Activated CD4-positive, alpha-beta T cell treated with anti-CD3 and anti-CD28 coated beads, Interleukin-2, amount 10 ng/mL, durations not matched to agents 7 days and 5 days (primary cell): ENCODE measurements around the gene IFNL1. TPM values are rescaled to one million over a fixed set of nuclear protein-coding genes. Genes with fewer than 3 reads are reported as not detected.

Source experiments
- CTCF ChIA-PET: fragments of 350-600 bp; sonication (Branson Sonifier 250); formaldehyde crosslinking; loops from one replicate; lab custom pipeline; 2021; ENCODE audit warnings: antibody characterized with exemption; lab: Charles Lee
- POLR2A ChIA-PET: fragments of 350-600 bp; sonication (Branson Sonifier 250); formaldehyde crosslinking; loops from one replicate; lab custom pipeline; 2021; ENCODE audit warnings: antibody characterized with exemption; lab: Charles Lee
- DNase-seq: peaks from one replicate; pipeline ENCODE4 v3.0.0-alpha.2; 2020
- H3K27ac Mint-ChIP-seq: one replicate; pipeline ENCODE4 v1.8.0; 2021; ENCODE audit warnings: mild to moderate bottlenecking, moderate library complexity, mixed read lengths
- H3K27me3 Mint-ChIP-seq: one replicate; pipeline ENCODE4 v1.8.0; 2021; ENCODE audit warnings: mixed read lengths
- H3K36me3 Mint-ChIP-seq: one replicate; pipeline ENCODE4 v1.8.0; 2021; ENCODE audit warnings: low read depth, mixed read lengths
- H3K4me1 Mint-ChIP-seq: one replicate; pipeline ENCODE4 v1.8.0; 2021; ENCODE audit warnings: mixed read lengths
- H3K4me3 Mint-ChIP-seq: one replicate; pipeline ENCODE4 v1.8.0; 2021; ENCODE audit warnings: mild to moderate bottlenecking, moderate library complexity, mixed read lengths
- H3K9me3 Mint-ChIP-seq: one replicate; pipeline ENCODE4 v1.8.0; 2021; ENCODE audit warnings: mixed read lengths
- total RNA-seq, 2 experiments: library from RNA; stranded (reverse); gene quantifications; one replicate each; pipeline ENCODE4 v1.2.3, GENCODE V29; 2021

The IFNL1 gene
- total RNA-seq: not detected

DNA sequence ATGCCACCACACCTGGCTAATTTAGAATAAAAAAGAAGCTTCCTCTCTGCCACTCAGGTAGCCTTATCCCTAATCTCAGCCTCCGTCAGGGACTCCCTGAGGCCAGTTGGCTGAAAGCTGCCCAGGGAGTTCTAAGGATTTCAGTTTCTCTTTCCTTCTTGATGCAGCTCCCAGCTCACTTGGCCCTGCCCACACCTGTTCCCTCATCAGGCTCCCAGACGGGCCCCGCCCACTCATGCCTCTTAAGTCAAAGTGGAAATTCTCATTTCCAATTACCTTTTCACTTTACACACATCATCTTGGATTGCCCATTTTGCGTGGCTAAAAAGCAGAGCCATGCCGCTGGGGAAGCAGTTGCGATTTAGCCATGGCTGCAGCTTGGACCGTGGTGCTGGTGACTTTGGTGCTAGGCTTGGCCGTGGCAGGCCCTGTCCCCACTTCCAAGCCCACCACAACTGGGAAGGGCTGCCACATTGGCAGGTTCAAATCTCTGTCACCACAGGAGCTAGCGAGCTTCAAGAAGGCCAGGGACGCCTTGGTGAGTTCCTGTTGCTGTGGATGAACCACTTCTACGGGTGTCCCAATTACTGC is at the start of gene IFNL1:
TSS of gene IFNL1 (plus strand) at position 353 of the 591 bp plus-strand sequence. CDS start at position 368, 15 bp downstream.
- H3K9me3 Mint-ChIP-seq: no peaks in the 10 kb centered on the region
- ChIA-PET CTCF (interaction anchor here (0.7 to 1.8 kb wide), 5 partner anchors 14 to 223 kb away, joined by 3 to 5 read pairs (median 3); partner anchors contain the start of gene GMFG), POLR2A (interaction anchor here (0.6 kb wide), 1 partner anchor 38 kb away, joined by 3 read pairs; no protein-coding TSS in a partner anchor)
- H3K36me3 Mint-ChIP-seq: no peaks in the 10 kb centered on the region
- peaks cover 11% of the 10 kb centered on the region for H3K27me3 Mint-ChIP-seq
- peak within 1 kb of the TSS; percentile 15 for H3K27ac Mint-ChIP-seq
- DNase-seq: no peak
- H3K4me3 Mint-ChIP-seq: no peak within 1 kb of the TSS
- peaks cover 42% of the 10 kb centered on the region for H3K4me1 Mint-ChIP-seq

DNA sequence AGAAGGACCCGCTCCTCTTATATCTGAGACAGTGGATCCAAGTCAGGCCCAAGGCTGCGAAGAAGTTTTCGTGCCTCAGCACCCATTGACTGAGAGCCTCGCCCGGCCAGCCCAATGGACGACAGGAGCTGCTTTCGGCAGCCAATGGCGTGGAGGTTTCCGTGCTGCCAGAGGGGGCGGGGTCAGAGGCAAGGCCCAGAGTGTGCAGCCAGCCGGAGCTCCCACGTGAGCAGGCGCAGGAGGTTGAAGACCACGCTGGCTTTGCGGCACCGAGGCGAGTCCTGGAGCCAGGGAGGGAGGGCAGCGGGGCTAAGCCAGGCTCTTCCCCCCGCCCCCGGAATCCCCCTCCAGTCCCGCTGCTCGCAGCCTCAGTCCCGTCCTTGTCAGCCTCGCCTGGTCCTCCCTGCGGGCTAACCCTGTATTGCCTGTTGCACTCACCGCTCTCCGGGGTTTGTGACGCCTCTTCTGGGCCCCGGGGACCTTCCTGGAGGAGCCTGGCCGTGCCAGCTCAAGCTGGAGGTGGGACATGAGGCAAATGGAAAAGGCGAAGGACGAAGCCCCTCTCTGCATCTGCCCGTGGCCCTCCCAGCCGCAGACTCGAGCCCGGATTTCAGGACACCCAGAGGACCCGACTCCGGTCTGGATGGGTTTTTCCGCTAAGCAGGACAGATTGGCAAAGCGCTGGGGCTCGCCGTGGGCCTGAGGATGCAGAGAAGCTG is 49.1 kb upstream of the IFNL1 start:
- Mint-ChIP-seq H3K27ac (no peak overlapping the region), H3K4me3 (no peak overlapping the region), H3K36me3 (no peaks in the 10 kb centered on the region), H3K4me1 (peaks cover 4% of the 10 kb centered on the region), H3K9me3 (no peaks in the 10 kb centered on the region), H3K27me3 (peaks cover 11% of the 10 kb centered on the region)
- no peak for DNase-seq
- POLR2A ChIA-PET: no interaction called here
- CTCF ChIA-PET: interaction anchor here (1.0 kb wide), 1 partner anchor 48 kb away, joined by 3 read pairs; no protein-coding TSS in a partner anchor

DNA sequence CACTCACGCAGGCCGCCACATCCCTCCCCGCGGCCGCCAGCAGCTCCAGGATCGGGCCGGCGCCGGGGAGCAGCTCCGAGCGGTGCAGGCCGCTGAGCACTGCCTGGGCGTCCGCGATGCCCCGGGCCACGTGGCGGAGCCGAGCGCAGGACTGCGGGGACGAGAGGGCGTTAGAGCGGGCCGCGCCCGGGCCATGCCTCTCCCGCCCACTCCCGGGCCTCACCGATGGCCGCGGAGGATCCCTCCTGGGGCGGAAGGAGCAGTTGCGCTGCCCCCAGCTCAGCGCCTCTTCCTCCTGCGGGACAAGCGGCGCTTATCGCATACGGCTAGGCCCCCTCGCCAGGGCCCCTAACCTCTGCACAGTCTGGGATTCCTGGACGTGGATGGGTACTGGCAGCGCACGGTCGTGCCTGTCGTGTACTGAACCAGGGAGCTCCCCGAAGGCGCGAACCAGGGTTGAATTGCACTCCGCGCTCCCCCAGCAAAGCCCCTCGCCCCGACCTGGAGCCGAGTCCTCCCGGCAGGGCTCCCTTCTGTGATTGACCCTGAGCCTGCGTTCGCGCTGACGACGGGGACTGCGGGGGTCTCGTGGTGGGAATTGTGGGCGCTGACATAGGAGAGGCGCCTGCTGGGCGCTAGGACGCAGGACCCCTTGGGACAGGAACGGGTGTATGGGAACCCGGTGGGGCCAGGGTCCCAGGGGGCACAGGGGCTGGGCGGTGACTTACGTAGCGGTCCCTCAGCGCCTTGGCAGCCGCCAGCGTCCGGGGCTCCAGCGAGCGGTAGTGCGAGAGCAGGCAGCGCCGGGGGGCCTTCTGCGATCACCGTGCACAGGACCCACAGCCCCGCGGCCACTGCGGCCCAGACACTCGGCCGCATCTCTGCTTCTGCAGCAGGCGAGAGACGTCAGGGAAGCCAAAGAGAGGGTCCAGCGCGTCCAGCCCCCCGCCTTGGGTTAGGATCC is 48.2 kb upstream of the IFNL1 start:
- no peak for DNase-seq
- ChIA-PET POLR2A (no interaction called here), CTCF (interaction anchor here (1.0 kb wide), 1 partner anchor 49 kb away, joined by 3 read pairs; no protein-coding TSS in a partner anchor)
- Mint-ChIP-seq H3K4me1 (peaks cover 12% of the 10 kb centered on the region), H3K4me3 (no peak overlapping the region), H3K27ac (no peak overlapping the region), H3K9me3 (no peaks in the 10 kb centered on the region), H3K36me3 (no peaks in the 10 kb centered on the region), H3K27me3 (peaks cover 11% of the 10 kb centered on the region)

DNA sequence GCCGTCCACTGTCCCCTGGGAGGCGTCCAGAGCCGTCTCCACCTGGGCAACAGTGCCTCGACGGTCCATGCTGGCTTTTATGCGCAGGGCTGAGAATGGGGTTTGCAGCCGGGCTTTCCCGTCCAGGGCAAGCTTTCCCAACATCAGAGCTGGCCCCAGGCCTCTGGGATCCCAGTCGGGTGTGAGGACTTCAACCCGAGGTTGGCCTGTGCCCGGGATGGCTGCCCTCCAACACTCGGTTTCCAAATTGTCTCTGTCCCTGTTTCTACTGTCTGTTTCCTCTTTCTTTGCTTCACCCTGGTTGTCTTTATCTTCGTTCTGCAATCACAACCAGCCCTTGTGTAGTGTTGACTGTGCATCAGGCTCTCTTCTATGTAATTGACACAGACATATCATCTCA is 47.4 kb upstream of the IFNL1 start, which contains the start of gene IFNL4:
TSS of gene IFNL4 (minus strand) at position 51 of the 400 bp plus-strand sequence.
- Mint-ChIP-seq H3K4me3 (no peak within 1 kb of the TSS), H3K9me3 (no peaks in the 10 kb centered on the region), H3K27ac (no peak within 1 kb of the TSS), H3K27me3 (peaks cover 11% of the 10 kb centered on the region), H3K4me1 (peaks cover 12% of the 10 kb centered on the region), H3K36me3 (no peaks in the 10 kb centered on the region)
- no peak for DNase-seq
- POLR2A ChIA-PET: no interaction called here
- CTCF ChIA-PET: interaction anchor here (0.7 kb wide), 1 partner anchor 97 kb away, joined by 3 read pairs; no protein-coding TSS in a partner anchor

DNA sequence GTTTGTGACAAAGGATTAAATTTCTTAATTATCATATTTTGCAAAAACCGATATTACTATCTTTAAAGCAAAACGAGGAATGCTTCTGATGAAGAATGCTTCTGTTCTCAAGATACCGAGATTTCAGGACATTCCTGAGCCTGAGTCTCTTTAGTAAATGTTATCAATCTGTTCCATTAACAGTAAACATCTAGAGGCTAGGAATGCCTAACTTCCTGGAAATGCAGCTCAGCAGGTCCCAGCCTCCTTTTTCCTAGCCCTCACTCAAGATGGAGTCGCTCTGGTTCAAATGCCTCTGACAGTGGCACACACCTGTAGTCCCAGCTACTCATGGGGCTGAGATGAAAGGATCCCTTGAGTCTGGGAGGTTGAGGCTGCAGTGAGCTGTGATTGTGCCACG is 45.1 kb upstream of the IFNL1 start:
- H3K36me3 Mint-ChIP-seq: no peaks in the 10 kb centered on the region
- ChIA-PET POLR2A (no interaction called here), CTCF (interaction anchor here (0.6 kb wide), 1 partner anchor 125 kb away, joined by 3 read pairs; no protein-coding TSS in a partner anchor)
- H3K27me3 Mint-ChIP-seq: peaks cover 11% of the 10 kb centered on the region
- DNase-seq: no peak
- H3K4me1 Mint-ChIP-seq: peaks cover 12% of the 10 kb centered on the region
- H3K27ac Mint-ChIP-seq: no peak overlapping the region
- no peak overlapping the region for H3K4me3 Mint-ChIP-seq
- no peaks in the 10 kb centered on the region for H3K9me3 Mint-ChIP-seq

DNA sequence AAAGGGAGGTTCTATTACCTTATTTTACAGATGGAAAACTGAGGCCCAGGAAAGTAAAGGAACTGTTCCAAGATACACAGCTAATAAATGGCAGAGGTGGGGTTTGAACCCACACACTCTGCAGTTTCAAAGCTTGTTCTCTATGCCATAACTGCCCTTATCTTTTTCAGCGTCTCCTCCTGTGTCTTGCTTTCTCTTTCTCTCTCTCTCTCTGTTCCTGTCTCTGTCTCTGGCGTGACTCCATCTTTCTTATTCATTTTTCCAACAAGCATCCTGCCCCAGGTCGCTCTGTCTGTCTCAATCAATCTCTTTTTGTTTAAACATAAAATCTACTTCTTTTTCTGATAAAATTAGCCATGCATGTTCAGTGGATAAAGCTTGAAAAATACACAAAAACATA is 44.4 kb upstream of the IFNL1 start:
- no peaks in the 10 kb centered on the region for H3K36me3 Mint-ChIP-seq
- POLR2A ChIA-PET: no interaction called here
- H3K27ac Mint-ChIP-seq: no peak overlapping the region
- CTCF ChIA-PET: no interaction called here
- H3K4me3 Mint-ChIP-seq: no peak overlapping the region
- peaks cover 12% of the 10 kb centered on the region for H3K4me1 Mint-ChIP-seq
- peaks cover 10% of the 10 kb centered on the region for H3K27me3 Mint-ChIP-seq
- DNase-seq: no peak
- H3K9me3 Mint-ChIP-seq: no peaks in the 10 kb centered on the region

DNA sequence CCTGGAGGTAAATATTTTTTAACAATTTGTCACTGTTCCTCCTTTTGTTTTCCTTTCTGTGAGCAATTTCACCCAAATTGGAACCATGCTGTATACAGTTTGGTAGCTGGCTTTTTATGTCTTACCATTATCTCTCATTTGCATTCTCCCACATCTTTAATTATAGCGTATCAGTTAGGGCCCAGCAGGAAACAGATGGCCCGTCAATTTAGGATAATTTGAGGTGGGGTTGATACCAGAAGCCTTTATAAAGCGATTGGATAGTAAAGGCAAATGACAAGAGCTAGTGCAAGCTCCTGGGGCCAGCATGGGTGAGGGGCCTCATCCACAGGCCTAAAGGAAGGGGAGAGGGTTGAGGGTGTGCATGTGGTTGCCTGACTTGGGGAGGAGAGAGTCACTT is 43.7 kb upstream of the IFNL1 start:
- Mint-ChIP-seq H3K27me3 (peaks cover 6% of the 10 kb centered on the region), H3K27ac (no peak overlapping the region), H3K4me3 (no peak overlapping the region), H3K9me3 (no peaks in the 10 kb centered on the region), H3K36me3 (no peaks in the 10 kb centered on the region), H3K4me1 (peaks cover 12% of the 10 kb centered on the region)
- DNase-seq: no peak
- ChIA-PET POLR2A (no interaction called here), CTCF (no interaction called here)

DNA sequence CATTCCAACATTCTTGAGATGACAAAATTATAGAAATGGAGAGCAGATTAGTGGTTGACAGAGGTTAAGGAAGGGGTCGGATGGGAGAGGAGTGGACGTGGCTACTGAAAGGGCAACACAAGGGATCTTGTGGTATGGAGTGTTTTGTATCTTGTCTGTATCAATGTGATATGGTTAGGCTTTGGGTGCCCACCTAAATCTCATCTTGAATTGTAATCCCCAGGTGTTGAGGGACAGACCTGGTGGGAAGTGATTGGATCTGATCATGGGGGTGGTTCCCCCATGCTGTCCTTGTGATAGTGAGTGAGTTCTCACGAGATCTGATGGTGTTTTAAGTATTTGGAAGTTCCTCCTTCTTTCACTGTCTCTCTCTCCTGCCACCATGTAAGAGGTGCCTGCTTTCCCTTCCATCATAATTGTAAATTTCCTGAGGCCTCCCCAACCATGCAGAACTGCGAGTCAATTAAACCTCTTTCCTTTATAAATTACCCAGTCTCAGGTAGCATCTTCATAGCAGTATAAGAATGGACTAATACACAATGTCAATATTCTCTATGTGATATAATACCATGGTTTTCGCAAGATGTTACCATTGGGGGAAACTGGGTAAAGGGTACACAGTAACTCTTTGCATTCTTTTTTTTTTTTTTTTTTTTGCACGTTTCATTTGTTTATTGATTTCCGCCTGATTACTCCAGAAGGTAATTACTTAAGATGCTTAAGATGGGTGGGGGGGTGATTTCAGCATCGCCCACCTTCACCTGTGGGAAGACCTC is 42.6 kb upstream of the IFNL1 start:
- CTCF ChIA-PET: no interaction called here
- Mint-ChIP-seq H3K36me3 (no peaks in the 10 kb centered on the region), H3K4me1 (peaks cover 12% of the 10 kb centered on the region), H3K4me3 (no peak overlapping the region), H3K9me3 (no peaks in the 10 kb centered on the region), H3K27me3 (peaks cover 6% of the 10 kb centered on the region), H3K27ac (no peak overlapping the region)
- POLR2A ChIA-PET: no interaction called here
- DNase-seq: no peak

DNA sequence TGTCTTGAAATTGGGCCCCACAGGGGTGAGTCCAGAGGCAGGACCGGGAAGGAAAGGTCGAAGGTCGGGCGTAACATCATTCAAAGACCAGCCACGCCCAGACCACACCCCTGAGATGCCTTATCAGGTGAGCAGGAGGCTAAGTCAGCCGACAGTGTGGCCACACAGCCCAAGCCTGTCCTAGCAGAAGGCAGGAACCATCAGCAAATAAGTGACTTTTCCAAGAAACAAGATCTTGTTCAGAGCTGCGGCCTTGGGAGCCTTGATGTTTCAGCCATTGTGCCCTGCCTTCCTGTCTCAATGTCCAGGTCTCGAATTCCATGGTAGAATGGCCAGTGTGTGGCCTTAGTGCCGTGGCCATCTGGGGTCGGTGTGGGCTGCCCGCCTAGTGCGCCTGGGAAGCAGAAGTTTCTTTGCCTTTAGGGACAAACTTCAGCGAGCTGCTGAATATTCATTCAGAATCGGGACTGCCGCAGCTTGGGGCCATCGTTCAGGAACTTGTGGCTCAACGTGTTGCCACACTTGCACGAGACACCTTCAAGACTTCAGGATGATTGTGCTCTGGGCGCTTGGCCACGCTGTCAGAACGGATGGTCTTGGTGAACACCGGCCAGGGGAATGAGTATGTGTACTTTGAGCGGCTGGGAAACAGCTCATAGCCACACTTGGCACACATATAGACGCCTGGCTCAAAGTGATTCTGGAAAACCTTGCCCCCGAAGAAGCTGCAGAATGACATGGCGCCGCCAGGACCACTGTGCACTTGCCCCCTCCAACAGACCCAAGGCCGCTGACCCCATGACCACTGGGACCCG is 41.5 kb upstream of the IFNL1 start:
- no peak overlapping the region for H3K27ac Mint-ChIP-seq
- peaks cover 12% of the 10 kb centered on the region for H3K4me1 Mint-ChIP-seq
- POLR2A ChIA-PET: no interaction called here

DNA sequence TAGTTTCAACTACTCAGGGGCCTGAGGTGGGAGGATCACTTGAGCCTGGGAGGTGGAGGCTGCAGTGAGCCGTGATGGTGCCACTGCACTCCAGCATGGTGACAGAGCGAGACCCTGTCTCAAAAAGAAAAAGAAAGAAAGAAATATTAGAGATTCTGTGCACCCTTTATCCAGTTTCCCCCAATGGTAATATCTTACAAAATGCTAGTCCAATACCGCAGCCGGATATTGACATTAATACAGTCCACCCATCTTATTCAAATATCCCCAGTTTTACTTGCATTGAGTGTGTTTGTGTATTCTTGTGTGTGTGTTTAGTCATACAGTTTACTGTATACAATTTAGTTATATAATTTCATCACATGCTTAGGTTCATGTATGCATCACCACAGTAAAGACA is 39.0 kb upstream of the IFNL1 start:
- H3K36me3 Mint-ChIP-seq: no peaks in the 10 kb centered on the region
- H3K4me3 Mint-ChIP-seq: no peak overlapping the region
- peaks cover 7% of the 10 kb centered on the region for H3K27me3 Mint-ChIP-seq
- DNase-seq: no peak
- no peak overlapping the region for H3K27ac Mint-ChIP-seq
- H3K9me3 Mint-ChIP-seq: no peaks in the 10 kb centered on the region
- ChIA-PET CTCF (no interaction called here), POLR2A (interaction anchor here (0.8 kb wide), 1 partner anchor 46 kb away, joined by 3 read pairs; no protein-coding TSS in a partner anchor)
- peaks cover 7% of the 10 kb centered on the region for H3K4me1 Mint-ChIP-seq

More for the DNA sequence above, 41.5 kb upstream of the IFNL1 start:
- H3K9me3 Mint-ChIP-seq: no peaks in the 10 kb centered on the region
- DNase-seq: no peak
- no peak overlapping the region for H3K4me3 Mint-ChIP-seq
- CTCF ChIA-PET: no interaction called here
- H3K27me3 Mint-ChIP-seq: peaks cover 2% of the 10 kb centered on the region
- no peaks in the 10 kb centered on the region for H3K36me3 Mint-ChIP-seq

DNA sequence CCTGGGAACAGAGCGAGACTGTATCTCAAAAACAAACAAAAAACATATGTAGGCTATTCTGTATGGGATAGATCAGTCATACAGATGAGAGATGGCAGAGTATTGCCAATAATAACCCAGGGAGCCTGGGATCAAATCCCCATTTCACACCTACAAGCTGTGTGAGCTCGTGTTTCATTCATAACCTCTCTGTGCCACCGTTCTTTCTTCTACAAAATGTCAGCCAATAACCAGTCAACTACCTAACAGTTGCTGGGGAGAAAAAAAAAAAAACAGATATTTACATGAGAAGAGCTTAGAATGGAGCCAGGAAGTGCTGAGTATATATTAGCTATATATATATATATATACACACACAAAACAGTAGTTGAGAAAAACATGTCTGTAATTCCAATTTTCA is 34.5 kb upstream of the IFNL1 start:
- POLR2A ChIA-PET: no interaction called here
- CTCF ChIA-PET: interaction anchor here (0.8 kb wide), 1 partner anchor 412 kb away, joined by 5 read pairs; no protein-coding TSS in a partner anchor
- no peak overlapping the region for H3K27ac Mint-ChIP-seq
- no peak for DNase-seq
- H3K4me3 Mint-ChIP-seq: no peak overlapping the region
- no peaks in the 10 kb centered on the region for H3K4me1 Mint-ChIP-seq
- no peaks in the 10 kb centered on the region for H3K36me3 Mint-ChIP-seq
- no peaks in the 10 kb centered on the region for H3K9me3 Mint-ChIP-seq
- peaks cover 37% of the 10 kb centered on the region for H3K27me3 Mint-ChIP-seq
